Stimulated activated CD4-positive, alpha-beta T cell treated with anti-CD3 and anti-CD28 coated beads, Interleukin-12 subunit alpha, Interleukin-12 subunit beta, amount 100 ng/mL, for 48 hours (primary cell): ENCODE results near the gene IQSEC1.

Source experiments
- DNase-seq, 3 donors: peaks; one replicate each; pipeline ENCODE4 v3.0.0-alpha.2; 2020; ENCODE audit warnings: low read depth in 2 of 3, low spot score in 1 of 3

The IQSEC1 gene

DNA sequence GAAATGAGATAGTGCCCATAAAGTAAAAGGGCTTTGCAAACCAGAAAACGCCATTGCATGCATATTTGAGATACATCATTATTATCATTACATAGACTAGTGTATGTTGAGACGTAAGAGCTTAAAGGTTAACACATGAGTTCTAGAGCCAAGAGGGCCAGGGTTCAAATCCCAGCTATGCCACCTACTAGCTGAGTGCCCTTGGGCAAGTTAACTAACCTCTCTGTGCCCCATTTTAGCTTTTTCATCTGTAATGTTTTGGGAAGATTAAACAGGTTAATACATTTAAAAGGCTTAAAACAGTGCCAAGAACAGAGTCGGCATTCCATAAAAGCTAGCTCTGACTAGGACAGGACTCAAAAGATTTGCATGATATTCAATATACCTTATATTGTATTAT lies 22.8 kb downstream of the IQSEC1 start:
- DNase-seq: no peak

DNA sequence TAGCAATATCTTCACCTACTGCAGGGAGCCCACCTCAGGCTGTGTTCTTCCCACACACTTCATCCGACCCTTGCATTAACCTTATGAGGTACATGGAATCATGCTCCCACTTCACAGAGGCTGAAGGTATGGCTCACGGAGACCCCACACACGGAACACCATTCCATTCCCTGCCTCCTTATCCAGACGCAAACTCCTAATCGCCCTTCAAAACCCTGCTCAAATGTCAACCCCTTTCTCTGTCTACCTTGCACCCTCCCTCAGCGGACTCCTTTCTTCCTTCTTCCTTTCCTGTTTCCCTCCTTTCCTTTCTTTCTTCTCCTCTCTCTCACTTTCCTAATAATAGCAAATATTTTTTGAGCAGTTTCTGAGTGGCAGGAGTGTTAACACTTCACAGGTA lies 23.8 kb downstream of the IQSEC1 start:
- no peak for DNase-seq

DNA sequence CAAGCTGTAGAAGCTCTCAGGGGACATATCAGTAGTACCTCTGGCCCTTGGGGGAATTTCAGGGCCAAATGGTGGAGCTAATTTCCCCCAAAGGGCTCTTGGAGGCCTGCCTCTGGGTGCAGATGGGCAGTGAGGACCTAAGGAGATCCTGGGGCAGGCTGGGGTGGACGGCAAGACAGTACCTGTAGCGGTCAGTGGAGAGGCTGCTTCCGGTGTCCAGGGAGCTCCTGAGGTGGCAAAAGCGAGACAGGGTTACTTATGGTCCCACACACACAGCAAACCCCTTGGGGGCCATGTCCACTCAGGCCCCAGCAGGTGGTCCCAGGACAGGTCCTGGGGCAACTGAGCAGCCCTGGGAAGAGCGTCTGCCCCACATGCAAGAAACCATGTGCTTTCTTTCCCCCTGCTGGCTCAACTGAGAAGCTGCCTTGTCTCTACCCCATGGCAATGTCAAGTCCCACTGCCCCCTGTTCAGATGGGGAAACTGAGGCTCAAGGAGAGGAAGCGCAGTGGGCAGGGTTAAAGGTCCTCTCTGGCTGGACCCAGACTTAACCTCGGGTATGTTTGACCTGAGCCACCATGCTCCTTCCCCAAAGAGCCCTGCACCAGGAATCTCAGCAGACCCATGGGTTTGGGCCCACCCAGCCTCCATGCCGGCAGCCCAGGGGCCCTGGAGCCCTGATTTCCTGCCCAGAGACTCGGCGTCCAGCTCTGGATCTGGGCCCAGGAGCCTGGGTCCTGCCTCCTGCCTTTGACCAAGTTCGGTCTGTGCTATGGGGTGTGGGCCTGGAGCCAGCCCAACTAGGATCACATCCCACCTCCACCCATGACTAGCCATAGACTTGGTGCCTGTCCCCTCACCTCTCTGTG lies 25.7 kb downstream of the IQSEC1 start:
- DNase-seq: no peak

DNA sequence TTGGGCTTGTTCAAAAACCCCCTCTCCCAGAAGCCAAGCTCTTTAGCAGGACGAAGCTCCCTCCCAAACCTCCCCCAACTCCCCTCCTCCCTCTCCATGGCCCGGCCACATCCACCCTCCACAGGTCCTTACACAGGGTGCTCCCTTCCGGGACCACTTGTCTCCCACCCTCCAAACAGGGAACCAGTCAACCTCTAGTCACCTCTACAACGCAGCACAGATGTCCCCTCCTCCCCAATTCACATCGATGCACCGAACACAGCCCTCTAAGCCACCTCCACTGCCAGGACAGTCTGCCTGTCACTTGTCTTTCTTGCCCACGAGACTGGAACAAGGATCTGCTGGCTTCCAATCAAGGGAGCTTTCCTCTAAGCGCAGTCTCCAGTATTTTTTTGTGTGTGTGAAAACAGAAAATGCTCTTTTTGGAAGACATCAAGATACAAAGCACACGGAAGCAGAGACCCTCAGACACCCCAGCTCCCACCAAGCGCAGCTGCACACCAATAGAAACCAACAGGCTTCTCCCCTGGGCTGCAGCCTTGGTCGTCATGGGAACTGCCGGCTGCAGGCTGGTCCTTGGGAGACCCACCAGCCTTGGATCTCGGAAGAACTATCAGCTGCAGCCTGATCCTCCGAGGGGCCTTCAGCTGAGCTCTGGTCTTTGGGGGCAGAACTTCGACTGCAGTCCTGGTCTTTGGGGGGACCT lies 26.5 kb downstream of the IQSEC1 start:
- DNase-seq: no peak

DNA sequence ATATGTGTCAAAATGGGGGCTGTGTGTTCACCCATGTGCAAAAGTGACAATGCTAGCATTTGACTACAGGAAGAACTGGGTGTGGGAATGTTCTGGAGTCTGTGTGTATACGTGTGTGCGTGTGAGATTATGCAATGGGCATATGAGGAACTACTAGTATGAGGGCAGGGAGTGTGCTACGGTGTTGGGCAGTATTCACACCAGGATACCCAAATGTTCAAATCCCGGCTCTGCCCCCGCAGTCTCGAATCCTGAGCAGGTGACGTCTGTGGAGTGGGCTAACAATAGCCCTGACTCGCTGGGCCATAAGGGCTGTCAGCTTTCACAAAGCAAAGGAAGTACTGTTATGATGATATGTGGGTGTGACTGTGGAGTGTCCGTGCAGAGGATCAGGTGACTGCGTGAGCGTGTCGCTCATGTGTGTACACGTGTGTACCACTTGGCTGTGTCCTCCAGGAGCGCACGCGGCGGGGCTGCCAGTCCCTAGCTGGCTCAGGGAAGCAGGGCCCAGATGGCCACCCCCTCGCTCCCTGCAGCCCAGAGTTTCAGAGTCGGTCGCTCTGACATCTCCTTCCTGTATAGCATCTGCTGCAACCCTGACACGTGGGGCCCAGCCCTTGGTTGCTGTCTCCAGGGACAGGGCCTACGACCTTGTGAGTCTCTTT lies 27.2 kb downstream of the IQSEC1 start:
- DNase-seq: no peak

- no peak for DNase-seq
Observed at GRCh38 chr3:13045241-13045903, 27.9 kb downstream of the IQSEC1 start.

DNA sequence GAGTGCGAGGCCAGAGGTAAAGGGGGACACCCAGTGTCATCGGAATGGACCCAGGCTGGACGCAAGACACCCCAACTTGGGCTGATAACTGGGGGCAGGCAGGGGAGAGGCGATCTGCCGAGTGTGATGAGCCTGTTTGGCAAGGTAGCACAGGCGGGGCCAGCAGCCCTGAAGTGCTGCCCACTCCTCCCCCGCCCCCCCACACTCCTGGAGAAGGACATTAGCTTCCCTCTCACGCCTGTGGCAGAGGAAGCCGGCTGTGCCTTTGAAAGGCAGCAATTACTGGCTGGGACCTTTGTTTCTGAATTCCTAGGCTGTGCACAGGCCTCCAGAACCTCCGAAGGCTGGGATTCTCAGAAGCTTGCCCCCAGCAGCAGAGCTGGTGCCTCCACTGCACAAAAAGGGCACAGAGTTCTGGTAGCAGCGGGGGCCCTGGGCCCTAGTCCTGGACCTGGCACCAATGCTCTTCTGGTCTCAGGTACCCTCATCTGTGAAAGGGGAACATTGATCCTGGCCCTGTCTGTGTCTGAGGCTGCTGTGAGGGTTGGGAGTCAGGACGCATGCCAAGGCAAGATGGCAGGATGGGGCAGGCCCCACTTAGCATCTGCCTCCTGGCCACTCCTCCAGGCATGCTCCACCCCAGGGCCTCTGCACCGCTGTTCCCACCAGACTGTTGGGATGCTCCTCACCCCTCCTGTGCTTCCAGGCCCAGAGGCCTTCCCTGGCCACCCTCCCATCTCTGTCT lies 28.6 kb downstream of the IQSEC1 start:
- DNase-seq: no peak

GRCh38 chr3:13043656-13044055 lies 29.6 kb downstream of the IQSEC1 start:
- DNase-seq: no peak

- no peak for DNase-seq
Observed at GRCh38 chr3:13042715-13043271, 30.4 kb downstream of the IQSEC1 start.

- no peak for DNase-seq
Observed at GRCh38 chr3:13042127-13042701, 31.0 kb downstream of the IQSEC1 start.

DNA sequence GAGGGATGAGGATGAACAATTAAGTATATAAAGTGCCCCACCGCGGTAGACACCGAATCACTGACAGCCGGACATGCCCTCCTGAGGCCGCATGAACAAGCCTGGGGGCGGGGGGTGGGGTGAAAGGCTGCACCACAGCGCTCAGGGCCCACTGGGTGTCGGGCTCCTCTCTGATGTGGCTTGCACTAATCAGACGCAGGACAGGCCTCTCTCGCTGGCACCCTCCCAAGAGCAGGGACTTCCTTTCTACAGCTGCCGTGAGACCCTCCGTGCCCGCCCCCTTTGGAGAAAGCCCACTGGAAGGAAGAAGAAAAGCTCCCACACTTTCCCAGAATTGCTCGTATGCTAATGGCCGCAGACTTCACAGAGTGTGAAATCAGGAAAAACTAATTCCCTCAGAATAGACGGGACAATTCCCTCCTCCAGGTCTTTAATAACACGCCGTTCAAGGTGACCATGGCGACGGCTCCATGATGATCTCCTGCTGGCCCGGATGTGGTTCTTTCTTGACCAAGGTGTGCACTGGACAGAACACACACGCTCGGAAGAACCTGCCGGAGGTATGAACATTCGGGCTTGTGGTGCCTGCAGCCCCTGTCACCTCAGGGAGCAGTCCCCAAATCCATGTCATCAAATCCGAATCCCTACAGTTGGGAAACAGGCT lies 32.0 kb downstream of the IQSEC1 start:
- DNase-seq: no peak

GRCh38 chr3:13040361-13041074 lies 32.7 kb downstream of the IQSEC1 start:
- DNase-seq: peak in 2 of 3 donors; percentile 11 to 25

GRCh38 chr3:13039213-13039896 lies 33.9 kb downstream of the IQSEC1 start:
- DNase-seq: no peak

DNA sequence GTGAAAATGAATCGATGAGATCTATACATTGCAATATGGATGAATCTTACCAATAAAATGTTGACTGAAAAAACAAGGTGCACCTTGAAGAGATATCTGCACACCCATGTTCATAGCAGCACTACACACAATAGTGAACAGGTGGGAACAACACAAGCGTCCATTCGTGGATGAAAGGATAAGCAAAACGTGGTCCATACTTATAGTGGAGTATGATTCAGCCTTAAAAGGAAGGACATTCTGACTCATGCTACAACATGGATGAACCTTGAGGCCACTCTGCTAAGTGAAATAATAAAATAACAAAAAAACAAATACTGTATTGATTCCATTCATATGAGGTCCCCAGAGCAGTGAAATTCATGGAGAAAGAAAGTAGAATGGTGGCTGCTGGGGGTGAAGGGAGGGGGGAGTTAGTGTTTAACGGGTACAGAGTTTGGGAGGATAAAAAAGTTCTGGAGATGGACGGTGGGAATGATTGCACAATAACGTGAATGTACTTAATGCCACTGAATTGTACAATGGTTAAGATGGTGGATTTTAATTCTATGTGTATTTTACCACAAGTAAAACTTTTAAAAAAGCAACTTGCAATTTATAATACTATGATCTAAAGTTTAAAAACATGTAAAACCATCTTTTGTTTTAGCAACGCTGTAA lies 35.6 kb downstream of the IQSEC1 start:
- no peak for DNase-seq

DNA sequence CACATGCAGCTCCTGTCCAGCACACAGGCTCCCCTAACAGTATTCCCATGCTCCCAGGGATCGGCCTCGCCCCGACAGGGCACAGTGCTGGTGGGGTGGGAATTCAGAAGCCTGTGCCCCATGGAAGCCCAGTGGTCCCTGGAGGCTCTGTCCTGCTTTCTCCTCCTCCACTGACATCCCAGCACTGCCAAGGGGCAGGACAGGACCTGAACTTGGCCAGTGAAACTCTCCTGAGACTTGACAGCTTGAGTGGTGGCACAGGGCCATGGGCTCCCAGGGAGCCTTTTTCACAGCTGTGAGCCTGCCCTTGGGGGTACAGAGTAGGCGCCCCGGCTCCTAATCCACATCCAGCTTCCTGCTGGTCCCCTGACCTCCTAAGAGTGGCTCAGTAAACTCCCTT lies 38.4 kb downstream of the IQSEC1 start:
- DNase-seq: no peak

DNA sequence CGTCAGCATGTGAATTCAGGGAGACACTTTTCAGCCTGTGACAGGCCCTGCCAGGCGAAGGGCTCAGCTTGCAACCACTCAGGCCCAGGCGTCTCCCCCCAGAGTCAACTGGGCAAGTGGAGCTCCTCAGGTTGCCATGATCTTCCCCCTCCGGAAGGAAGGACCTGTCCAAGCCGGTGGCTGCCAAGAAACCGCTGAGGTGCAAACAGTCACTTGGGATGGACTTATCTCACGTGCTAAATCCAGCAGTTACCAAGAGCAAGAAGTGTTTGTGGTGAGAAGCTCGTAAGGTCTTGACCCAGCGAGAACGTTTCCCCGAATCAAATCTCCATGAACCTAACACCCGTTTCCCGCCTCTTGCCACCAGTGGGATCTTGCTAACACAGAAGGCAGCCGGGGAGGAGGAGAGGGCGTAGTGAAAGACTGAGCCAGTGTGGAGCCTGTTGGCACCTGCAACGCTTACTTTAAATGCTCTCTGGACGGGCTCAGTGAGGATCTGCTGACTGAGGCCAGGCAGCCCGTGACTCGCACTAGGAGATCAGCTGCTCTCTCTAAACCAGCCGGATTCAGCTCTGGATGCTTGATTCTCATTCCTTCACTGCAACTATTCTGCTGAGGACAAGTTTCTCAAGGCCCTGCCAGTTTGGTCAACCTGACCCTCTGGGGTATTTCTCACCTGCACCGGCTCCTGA lies 39.0 kb downstream of the IQSEC1 start:
- no peak for DNase-seq

DNA sequence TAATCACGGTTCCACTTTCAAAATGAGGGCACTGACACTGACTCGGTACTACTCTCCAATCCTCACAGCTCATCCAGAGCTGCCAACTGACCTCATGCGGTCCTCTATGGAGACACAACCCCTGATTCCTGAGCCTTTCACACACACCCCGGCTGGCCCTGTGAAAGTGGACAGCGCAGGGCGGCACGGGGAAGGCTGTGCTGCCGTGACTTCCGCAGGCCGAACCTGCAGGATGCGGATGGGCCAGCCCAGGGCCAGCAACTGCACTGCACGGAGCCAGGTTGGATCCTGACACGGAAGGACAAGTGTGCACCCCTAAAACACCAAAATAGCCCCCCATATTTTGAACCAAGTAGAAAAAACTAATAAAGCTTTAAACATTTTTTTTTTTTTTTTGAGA lies 41.0 kb downstream of the IQSEC1 start:
- no peak for DNase-seq
